CD4-positive, alpha-beta T cell treated with Interleukin-17A for 4 hours (primary cell): Measurements from ENCODE around the gene TP53TG3E.
"Not testable (repeated sequence)": the region's sequence is repeated elsewhere in the genome, so short reads cannot be mapped to it uniquely, and the experiment has no call there.

Experiments
- DNase-seq: peaks from one replicate; pipeline ENCODE4 v3.0.0-alpha.2; 2020; ENCODE audit warnings: mixed read lengths

Gene TP53TG3E, protein sequence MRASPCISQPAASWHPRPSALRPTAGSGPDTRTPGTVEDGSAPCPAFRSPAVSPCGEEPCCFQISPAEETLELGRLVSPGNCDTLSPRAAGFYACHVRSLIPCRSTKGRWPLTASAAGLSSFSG

GRCh38 chr16:33304006-33304405 is at the start of gene TP53TG3E:
TSS of gene TP53TG3E (plus strand) at chr16:33304306. CDS start at chr16:33304374, 68 bp downstream.
- DNase-seq = not testable (repeated sequence)

DNA sequence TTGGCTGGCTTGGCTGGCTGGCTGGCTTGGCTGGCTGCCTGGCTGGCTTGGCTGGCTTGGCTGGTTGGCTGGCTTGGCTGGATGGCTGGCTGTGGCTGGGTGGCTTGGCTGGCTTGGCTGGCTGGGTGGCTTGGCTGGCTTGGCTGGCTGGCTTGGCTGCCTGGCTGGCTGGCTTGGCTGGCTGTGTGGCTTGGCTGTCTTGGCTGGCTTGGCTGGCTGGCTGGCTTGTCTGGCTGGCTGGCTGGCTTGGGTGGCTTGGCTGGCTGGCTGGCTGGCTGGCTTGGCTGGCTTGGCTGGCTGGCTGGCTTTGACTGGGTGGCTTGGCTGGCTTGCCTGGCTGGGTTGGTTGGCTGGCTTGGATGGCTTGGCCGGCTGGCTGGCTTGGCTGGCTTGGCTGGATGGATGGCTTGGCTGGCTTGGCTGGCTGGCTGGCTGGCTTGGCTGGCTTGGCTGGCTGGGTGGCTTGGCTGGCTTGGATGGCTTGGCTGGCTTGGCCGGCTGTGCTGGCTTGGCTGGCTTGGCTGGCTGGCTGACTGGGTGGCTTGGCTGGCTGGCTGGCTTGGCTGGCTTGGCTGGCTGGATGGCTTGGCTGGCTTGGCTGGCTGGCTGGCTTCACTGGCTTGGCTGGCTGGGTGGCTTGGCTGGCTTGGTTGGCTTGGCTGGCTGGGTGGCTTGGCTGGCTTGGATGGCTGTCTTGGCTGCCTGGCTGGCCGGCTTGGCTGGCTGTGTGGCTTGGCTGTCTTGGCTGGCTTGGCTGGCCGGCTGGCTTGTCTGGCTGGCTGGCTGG is 32.3 kb downstream of the TP53TG3E start:
- not testable (repeated sequence) for DNase-seq

GRCh38 chr16:33337627-33338542 is 33.8 kb downstream of the TP53TG3E start:
- not testable (repeated sequence) for DNase-seq

GRCh38 chr16:33338543-33338951 is 34.4 kb downstream of the TP53TG3E start:
- not testable (repeated sequence) for DNase-seq

DNA sequence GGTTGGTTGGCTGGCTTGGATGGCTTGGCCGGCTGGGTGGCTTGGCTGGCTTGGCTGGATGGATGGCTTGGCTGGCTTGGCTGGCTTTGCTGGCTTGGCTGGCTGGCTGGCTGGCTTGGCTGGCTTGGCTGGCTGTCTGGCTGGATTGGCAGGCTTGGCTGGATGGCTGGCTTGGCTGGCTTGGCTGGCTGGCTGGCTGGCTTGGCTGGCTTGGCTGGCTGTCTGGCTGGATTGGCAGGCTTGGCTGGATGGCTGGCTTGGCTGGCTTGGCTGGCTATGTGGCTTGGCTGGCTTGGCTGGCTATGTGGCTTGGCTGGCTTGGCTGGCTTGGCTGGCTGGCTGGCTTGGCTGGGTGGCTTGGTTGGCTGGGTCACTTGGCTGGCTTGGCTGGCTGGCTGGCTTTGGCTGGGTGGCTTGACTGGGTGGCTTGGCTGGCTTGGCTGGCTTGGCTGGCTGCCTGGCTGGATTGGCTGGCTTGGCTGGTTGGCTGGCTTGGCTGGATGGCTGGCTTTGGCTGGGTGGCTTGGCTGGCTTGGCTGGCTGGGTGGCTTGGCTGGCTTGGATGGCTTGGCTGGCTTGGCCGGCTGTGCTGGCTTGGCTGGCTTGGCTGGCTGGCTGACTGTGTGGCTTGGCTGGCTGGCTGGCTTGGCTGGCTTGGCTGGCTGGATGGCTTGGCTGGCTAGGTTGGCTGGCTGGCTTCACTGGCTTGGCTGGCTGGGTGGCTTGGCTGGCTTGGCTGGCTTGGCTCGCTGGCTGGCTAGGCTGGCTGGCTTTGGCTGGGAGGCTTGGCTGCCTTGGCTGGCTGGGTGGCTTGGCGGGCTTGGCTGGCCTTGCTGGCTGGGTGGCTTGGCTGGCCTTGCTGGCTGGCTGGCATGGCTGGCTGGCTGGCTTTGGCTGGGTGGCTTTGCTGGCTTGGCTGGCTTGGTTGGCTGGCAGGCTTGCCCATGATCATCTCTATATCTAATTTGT is 35.3 kb downstream of the TP53TG3E start:
- DNase-seq = not testable (repeated sequence)
